Suprapubic skin (tissue), 4 donors: ENCODE measurements around the gene NANOS3.

Source experiments
- EP300 ChIP-seq: sonication (generic); formaldehyde crosslinking; IDR thresholded peaks from one replicate; pipeline ENCODE4 v1.6.1; 2017; ENCODE audit warnings: antibody characterized with exemption
- POLR2A ChIP-seq, 2 donors: fragments of 450-650 bp; IDR thresholded peaks; one replicate each; pipeline ENCODE4 v1.6.1; 2017; ENCODE audit warnings: antibody characterized with exemption in 2 of 2, mild to moderate bottlenecking in 2 of 2, moderate library complexity in 2 of 2
- POLR2AphosphoS5 ChIP-seq, 3 donors: sonication (generic); formaldehyde crosslinking; IDR thresholded peaks; one replicate each; pipeline ENCODE4 v1.6.1; 2017; ENCODE audit warnings: antibody characterized with exemption in 3 of 3
- TF ChIP-seq, protein P1 (sequence below), 2 donors: fragments of 200-600 bp in 1 of 2; fragments of 450-650 bp in 1 of 2; sonication (generic) in 1 of 2; IDR thresholded peaks; one replicate each; pipeline ENCODE4 v1.5.1; 2016 to 2019; ENCODE audit warnings: antibody characterized with exemption in 2 of 2, mild to moderate bottlenecking in 1 of 2, moderate library complexity in 1 of 2

DNA sequence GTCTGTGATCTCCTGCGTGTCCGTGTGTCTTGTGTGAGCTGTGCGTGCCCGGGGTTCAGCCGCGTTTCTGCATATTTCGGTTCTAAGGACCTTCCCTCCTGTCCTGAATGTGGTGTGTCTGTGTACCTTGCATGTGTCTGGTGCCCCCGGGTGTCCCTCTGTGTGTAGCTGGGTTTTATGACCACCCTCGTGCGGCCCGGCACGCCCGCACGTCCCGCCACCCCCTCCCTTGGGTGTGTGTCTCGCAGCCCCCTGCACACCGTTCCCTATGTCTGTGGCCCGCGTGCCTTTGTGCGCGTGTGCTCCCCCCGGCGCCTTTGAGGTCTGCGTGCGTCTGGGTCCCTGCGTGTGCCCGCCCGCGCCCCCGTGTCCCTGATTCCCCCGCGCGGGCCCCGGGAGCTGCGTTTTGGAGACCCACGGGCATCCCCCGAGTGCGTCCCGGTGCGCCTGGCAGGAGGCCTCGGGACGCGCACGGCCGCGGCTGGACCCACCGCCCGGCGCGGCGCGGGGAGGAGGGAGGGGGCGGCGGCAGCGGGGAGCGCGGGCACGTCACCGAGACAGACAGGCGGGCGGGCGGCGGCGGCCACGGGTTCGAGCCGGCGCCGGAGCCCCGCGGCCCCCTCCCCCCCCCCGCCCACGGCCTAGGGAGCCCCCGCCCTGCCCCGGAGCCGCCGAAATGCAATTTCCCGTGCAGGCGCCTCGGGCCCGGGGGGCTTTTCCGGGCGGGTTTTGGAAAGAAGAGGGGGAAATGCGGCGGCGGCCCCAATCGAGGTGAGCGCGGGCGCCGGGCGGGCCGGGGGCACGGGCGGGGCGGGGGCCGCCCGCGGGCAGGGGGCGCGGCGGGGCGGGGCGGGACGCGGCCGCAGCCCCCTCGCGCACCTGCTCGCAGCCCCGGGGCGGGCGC, 12.0 kb upstream of the NANOS3 start:
- TF ChIP-seq, protein P1, sequence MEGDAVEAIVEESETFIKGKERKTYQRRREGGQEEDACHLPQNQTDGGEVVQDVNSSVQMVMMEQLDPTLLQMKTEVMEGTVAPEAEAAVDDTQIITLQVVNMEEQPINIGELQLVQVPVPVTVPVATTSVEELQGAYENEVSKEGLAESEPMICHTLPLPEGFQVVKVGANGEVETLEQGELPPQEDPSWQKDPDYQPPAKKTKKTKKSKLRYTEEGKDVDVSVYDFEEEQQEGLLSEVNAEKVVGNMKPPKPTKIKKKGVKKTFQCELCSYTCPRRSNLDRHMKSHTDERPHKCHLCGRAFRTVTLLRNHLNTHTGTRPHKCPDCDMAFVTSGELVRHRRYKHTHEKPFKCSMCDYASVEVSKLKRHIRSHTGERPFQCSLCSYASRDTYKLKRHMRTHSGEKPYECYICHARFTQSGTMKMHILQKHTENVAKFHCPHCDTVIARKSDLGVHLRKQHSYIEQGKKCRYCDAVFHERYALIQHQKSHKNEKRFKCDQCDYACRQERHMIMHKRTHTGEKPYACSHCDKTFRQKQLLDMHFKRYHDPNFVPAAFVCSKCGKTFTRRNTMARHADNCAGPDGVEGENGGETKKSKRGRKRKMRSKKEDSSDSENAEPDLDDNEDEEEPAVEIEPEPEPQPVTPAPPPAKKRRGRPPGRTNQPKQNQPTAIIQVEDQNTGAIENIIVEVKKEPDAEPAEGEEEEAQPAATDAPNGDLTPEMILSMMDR (IDR thresholded peaks at IDR 0.05), result no peak
- TF ChIP-seq POLR2A (IDR thresholded peaks at IDR 0.05), result no peak
- TF ChIP-seq EP300, result no peak
- no peak for TF ChIP-seq POLR2AphosphoS5 (IDR thresholded peaks at IDR 0.05)
